Activated CD4-positive, alpha-beta T cell treated with anti-CD3 and anti-CD28 coated beads for 4 hours (primary cell): ENCODE results near the gene HMSD.
A peak's percentile ranks its signal among the peaks of the same experiment; 100 is the strongest.

Experiments used
- DNase-seq, 2 donors: peaks; one replicate each; pipeline ENCODE4 v3.0.0-alpha.2; 2020

Gene HMSD

DNA sequence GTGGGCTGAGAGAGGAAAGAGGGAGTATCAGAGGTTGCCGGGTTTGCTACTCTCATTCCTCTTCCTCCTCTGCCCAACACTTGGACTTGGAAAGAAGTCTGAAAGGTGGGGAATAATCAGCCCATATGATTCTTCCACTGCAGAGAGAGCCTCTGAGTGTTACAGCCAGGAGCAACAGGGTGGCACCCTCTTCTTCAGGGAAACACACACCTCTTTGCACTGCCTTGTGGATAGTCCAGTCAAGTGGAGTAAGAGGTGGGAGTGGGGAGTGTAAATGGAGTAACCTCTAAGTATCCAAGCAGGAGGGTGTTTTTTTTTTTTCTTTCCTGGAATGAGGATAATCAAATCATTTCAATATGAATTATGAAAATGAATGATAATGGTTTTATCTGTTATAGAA is 11.8 kb downstream of the HMSD start:
- DNase-seq = no peak

DNA sequence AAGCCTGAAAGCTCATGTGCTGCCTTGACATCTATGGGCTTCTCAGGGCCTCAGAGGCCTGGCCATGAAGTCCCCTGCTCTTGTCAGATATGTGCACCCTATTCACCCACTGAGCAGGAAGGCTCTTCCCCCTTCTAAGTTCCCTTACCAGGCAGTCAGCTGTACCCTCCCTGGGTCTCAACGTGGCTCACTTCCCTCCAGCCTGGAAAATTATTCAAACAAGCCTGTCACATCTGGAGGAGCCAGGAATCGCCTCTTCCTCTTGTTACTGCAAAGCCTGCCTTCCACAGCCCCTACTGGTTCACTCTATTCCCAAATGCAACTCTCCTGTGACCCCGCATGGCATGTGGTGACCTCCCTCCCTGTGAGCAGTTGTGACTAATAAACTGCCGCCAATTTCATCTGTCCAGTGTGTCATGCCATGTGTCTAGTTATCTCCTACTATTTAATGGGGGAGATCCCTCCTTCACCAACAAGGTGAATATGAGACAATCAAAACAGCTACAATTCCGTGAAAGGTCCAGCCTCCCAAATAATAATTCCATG is 12.4 kb downstream of the HMSD start:
- no peak for DNase-seq

DNA sequence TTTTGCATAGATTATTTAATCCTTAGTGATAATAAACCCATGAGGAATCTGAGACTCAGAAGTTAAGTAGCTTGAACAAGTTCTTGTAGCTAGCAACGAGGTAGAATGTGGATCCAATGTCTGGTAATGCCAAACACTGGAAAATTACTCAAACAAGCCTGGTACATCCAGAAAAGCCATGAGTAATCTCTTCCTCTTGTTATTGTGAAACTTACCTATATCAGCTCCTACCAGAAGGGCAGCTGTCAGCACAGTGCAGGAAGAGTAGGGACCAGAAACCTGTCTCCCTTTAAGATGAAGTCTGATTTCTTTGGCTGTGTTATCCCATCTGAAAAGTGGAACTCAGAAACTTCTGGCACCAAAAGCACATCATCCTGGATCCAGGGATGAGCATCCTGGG is 13.0 kb downstream of the HMSD start:
- DNase-seq = no peak

DNA sequence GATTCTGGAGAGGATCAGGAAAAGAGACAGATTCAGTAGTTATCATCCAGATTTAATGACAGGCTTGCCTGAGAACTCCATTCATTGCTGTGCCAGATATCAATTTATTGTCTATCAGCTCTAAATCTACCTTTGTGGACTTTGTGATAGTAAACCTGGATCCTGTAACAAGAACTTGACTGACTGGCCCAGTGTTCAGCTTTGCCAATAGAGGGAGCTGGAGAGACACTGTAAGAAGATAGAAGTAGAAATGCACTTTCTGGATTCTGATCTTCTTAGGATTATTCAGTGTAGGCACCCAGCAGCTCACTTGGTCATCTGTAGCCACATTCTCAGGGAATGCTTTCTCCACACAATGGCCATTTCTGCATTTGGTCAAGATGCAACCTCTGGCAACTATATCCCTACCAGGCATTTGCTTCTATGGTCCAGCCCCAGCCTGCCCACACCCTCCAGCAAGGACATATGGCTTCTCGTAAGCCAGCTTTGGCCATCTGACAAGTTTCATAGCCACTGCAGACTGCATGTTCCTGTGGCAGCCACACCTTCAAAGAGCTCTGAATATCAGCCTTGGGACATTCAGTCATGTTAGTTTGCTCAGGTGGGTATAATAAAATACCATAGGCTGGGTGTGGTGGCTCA is 14.6 kb downstream of the HMSD start:
- peak; percentile 23 to 57 for DNase-seq

DNA sequence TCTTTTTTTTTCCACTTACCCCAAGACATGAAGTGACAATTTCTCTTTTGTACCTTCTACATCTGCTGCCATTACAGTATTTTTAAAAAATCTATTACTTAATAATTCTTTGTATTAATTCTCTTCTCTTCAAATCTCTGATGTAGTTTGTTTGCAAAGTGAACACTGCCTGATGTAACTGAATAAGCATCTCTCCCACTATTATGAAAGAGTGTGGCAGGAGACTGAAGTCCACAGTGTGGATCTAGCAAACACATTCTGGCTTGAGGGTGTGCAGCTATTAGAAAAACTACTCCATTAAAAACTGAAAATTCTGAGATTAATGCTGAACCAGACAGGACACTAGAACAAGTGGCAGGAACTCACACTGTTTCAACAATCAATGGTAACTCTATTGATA is 15.8 kb downstream of the HMSD start:
- no peak for DNase-seq

DNA sequence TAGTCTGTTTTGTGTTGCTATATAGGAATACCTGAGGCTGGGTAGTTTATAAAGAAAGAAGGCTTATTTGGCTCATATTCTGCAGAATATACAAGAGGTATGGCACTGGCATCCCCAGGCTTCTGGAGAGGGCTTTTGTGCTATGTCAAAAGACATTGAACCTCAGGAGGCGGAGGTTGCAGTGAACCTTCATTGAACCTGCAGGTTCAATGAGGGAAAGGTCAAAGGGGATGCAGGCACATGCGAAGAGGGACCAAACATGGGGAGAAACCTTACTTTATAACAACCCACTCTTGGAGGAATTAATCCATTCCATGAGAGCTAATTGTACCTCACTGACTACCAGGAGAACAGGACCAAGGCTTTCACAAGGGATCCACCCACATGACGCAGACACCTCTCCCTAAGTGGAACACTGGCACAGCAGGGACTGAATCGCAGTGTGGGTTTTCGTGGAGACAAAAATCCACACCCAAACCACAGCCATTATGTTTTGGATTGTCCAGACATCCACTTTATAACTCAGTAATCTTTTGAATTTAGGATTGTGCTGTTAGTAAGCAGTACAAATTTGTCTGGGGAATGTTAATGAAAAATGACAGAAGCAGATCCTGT is 16.7 kb downstream of the HMSD start:
- no peak for DNase-seq

DNA sequence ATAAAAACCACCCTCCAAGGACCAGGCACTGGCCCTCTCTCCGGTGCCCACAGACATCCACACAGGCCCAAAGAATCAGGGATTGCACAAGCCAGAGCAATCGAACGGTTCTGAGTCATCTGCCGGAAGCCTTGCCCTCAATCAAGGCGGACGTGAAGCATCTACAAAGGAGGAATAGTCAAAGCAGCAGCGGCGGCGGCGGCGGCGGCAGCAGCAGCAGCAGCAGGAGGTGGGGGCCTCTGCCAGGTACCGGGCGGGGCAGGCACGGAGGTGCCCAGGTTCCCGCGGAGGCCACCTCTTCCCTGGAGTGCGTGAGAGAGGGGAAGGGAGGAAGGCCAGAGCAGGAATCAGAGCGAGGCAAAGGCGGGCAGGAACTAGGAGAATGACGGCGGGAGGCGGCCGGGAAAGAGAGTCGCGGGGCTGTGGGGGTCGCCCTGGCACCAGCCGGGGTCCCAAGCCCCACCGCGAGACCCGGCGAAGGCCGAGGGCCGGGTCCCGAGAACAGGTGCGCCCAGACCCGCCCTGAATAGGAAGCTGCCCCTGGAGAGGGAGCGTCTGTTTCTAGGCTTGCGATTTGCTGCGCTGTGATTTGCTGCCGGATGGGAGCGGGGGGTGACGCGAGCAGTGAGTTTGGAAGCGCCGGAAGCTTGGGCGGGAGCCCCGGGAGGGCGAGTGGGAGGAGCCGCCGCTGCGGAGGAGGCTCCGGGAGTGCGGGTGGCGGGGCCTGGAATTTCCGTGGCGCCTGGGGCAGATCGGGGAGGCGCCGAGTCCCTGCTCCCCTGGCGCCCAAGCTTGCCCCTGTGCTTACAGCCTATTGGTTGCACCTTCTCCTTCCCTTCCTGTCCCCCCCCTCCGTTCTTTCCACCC is 21.1 kb downstream of the HMSD start, which contains the start of gene SERPINB8:
TSS of gene SERPINB8 (plus strand) at position 140 of the 867 bp plus-strand sequence. CDS start 8,228 bp downstream, outside the sequence.
- peak; percentile 78 to 79 for DNase-seq

DNA sequence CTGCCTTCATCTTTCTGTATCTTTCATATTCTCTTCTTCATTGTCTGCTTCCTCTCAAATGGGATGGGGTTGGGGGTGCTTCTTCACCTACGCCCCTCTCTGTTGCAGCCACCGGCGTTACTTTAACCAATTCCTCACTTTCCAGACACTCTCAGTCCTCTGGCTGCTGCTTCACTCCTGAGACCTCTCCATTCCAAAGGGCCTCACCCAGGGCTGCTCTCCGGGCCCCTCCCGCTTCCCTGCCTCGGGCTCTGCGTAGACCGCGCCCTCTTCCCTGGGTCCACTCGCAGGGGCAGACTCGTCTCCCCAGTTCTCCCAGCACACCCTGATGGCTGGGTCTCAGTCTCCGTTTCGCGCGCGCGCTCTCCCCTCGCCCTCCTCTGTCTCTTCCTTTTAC is 21.7 kb downstream of the HMSD start:
- DNase-seq = no peak

DNA sequence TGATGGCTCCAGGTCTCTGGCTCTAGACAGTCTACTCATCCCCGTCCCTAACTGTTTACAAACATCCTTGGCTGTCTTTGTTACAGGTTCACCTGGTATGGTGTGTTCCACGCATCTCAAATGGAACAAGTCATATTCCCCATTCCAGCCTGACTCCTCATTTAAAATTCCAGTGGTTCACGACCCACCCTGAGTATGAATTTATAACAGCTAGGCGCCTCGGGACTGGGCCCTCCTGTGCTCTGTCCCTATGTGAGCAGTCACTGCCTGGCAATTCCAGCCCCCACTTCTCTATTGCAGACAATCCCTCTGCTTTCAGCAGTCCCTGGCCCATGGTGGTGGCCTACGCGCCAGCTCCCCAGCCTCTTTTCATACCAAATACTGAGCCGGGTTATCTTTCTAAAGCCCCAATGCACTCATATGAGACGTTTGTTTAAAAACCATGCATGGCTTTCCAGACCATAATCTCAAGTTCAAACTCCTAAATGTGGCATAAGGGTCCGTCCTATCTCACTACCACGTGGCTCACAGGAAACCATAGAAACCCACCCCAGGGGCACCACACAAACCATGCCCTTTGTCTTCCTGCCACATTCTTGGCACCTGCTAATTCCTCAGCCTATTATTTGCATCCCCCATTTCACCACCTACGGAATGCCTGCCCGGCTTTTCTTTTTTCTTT is 22.4 kb downstream of the HMSD start:
- DNase-seq = no peak

DNA sequence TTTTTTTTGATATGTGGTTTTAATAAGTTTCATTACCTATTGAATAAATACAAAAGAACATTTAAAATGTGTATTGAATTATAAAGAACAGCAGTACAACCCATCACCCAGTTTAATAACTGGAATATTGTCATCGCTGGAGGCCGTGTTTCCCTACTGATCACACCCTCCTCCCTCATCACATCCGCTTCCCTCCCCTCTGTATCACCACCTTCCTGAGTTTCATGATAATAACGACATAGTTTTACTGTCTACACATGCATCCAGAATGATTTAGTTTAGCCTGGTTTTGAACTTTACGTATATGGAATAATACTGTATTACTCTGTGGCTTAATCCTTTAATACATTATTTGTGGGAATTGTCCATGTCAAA is 22.9 kb downstream of the HMSD start:
- no peak for DNase-seq

DNA sequence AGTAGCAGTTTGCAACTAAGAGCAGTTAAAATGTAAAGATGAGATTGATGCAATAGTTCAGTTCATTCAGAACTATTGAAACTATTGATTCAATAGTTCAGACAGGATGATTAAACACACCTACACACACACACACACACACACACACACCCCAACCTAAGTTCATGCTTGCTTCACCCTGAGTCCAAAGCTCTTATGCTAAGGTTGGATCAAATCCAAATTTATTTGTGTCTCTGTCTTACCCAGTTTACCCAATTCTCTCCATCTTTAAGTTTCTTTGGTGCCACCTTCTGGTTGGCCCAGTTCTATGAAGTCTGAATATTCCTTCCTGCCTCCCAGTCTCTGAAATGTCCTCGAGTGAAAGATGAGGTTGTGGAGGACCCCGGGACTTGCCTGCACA is 25.9 kb downstream of the HMSD start:
- DNase-seq = peak in 1 of 2 donors; percentile 19

DNA sequence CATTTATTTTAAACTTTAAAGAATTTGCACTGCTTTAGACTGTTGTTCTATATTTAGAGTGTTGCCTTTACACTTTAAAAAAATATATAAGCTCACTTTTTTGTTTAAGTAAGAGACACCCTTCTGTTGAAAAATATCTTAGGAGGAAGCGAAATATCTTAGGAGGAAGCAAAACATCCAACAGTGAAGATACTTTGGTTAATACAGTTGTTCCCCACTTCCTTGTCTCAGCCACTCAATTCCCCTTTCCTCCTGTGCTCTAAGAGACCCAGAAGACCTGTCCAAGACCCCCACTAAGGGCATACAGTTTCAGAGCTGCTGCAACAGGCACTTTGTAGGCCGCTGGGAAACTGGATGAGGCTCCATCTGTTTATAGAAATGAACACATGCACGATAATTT is 26.5 kb downstream of the HMSD start:
- DNase-seq = no peak

DNA sequence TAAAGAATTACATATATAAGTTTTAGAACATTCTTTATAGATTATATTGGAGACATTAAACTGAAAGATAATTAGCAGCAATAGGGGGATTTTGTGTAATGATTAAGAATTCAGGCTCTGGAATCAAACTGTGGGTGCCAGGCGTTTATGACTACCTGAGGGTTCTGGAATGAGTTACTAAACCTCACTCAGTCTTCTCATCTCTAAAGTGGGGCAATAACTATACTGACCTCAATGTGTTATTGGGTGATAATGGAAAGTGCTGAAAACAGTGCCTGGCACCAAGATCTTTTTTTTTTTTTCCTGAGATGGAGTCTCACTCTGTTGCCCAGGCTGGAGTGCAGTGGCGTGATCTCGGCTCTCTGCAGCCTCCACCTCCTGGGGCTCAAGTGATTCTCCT is 27.9 kb downstream of the HMSD start:
- DNase-seq = no peak

DNA sequence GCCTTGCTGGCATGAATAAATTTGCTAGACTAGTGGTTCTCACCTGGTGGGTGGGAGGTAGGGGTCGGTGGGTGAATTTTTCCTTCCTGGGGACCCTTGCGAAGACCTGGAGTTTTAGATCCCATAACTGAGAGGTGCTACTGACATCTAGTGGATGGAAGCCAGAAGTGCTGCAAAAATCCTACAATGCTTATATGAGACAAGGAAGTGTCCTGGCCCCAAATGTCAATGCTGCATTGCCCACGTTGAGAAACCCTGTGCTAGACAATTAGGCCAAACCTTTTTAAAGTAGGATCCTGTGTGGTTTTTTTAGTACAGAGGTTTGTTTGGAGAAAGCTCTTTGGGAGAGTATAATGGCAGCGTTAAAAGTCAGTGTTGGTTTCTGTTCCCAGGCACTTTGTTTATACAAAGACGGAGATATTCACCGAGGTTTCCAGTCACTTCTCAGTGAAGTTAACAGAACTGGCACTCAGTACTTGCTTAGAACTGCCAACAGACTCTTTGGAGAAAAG is 30.4 kb downstream of the HMSD start:
- peak; percentile 21 to 44 for DNase-seq

DNA sequence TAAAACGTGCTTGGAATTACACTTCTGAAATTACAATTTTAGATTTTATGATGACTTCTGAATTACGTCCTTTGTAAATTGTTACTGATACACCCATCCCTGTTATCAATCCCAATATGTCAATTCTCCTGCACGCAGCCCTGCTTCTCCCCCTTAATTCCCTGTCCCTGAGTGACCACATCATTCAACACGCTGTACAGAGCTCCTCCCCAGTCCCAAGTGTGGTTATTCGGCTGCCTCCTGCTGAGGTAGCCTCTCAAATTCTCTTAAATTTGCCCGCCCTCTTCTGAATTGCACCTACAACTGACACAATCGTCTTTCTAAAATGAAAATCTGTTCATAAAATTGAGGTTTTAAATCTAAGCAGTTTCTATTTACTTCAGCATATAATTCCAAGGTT is 30.9 kb downstream of the HMSD start:
- DNase-seq = no peak

DNA sequence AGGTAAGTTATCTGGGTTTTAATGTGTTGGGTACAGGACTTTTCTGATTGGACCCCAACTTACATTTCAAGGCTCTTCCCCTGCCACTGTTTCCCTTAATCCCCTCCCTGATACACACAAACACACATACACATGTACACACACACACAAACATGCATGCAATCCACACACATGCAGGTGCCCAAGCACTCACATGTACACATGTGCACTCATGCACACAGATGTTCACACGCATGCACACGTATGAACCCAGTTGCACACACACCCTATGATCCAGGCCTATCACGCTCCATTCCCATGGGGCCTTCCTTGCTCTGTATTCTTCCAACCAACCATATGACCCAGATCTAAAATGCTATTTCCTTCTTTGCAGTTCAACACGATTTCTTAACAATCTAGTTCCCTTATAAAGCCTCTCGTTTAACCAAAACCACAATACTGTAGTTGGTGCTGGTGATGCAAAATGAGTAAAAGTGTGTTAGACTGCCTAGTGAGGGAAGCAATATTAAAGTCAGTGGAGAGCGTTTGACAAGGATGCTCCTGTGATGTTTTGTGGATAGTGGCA is 31.9 kb downstream of the HMSD start:
- DNase-seq = no peak

DNA sequence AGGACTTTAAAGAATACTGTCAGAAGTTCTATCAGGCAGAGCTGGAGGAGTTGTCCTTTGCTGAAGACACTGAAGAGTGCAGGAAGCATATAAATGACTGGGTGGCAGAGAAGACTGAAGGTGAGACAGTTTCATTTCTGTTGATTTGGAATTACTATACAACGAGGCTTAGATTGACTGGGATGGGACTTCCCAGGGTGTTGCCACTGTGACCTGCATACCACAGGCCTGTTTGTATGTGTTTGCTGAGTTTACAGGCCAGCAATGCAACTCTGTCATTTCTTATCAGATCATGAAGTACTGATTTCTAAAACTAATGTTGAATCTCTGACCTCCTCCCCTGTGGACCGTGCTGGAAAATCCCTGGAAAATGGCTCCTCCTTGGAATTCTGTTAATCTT is 32.6 kb downstream of the HMSD start:
- DNase-seq = no peak

DNA sequence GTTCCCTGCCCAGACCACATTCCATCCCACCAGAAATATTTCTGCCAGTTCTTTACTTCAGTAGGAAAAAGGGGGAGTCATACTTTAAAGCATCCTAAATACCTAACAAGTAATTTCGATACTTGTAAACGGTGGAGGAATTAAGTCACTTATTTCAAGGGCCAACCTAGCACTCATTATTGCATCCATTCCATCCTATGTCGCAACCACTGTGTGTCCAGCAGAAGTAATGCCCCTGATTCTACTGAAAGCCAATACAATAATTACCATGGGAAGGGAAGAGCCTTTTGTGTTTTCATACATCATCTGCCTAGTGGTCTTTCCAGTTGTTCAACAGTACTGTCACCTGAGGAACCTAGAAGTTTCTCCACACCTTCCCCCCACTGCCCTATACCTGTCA is 33.3 kb downstream of the HMSD start:
- no peak for DNase-seq

DNA sequence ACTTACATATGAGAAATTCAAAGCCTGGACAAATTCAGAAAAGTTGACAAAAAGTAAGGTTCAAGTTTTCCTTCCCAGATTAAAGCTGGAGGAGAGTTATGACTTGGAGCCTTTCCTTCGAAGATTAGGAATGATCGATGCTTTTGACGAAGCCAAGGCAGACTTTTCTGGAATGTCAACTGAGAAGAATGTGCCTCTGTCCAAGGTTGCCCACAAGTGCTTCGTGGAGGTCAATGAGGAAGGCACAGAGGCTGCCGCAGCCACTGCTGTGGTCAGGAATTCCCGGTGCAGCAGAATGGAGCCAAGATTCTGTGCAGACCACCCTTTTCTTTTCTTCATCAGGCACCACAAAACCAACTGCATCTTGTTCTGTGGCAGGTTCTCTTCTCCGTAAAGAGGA is 37.8 kb downstream of the HMSD start:
- no peak for DNase-seq

DNA sequence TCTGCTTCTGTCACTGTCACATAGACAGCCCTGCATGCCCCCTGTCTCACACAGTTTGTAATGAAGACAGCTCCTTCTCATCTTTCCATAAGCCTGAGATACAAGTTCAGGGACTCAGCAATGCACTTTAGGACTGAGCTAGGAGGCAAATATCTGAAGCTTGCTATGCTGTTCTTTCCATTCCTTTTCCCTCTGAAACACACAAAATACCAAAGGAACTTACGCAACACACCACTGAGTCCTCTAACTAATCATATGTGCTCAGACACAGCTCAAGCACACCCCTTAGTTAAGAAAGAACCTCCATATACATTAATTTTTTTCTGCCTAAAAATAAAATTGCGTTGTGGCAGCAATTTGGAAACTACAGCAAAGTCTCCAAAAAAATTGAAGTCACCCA is 38.6 kb downstream of the HMSD start:
- DNase-seq = no peak

DNA sequence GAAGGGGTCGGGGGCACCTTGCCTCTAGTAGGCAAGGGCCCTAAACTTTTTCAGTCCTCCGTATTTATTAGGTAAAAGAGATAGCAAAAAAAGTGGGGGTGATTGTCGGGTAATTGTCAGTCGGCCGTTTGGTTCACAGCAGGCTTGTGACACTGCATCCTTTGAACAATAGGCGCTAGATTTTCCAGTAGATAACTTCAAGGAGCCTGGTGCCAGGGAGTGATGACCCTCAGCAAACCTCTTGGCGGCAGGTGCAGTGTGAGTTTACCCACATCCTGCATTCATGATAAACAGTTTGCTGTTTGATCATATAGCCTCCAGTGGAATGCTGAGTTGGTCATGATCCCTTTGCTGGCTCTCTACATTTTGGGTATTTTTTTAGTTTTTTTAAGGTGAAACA is 43.6 kb downstream of the HMSD start:
- DNase-seq = no peak

DNA sequence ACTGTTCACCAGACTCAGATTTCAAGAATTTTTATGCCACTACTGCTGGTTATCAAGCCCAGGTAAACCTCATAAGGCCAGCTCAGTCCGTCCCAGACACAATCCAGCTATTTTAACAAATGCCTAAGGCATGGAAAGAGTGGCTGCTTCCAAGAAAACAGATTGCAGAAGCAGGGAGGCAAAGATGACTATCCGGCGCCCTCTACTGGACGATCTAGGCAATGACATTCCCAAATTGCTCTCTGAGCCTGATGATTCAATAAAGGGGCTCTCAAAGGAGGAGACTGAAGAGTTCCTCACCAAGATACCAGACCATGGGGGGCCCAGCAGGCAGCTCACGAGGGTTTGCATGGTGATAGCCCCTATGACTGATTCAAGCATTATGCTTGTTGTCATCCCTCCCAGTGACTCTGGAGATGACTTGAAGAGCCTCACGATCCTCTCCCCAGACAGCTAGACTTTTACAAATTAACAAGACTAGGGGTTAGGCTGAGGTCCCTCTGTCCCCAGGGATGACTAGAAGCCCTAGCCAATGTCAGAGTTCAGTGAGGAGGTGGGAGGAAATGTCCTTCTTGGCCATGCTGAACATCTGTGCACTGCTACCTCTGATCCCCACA is 45.8 kb downstream of the HMSD start:
- DNase-seq = peak; percentile 22 to 37
